Loucy (cell line): ENCODE measurements around the gene EDIL3.

Source experiments
- EZH2phosphoT487 ChIP-seq: fragments of 200-600 bp; IDR thresholded peaks from 2 replicates; pipeline ENCODE4 v1.6.1; 2018; ENCODE audit warnings: antibody characterized with exemption, mild to moderate bottlenecking, moderate library complexity, borderline replicate concordance
- TF ChIP-seq, protein P1 (sequence below): fragments of 200-600 bp; sonication (generic); conservative IDR thresholded peaks from 2 replicates; pipeline ENCODE4 v1.5.1; 2014; ENCODE audit warnings: mild to moderate bottlenecking, antibody characterized with exemption, low read length

DNA sequence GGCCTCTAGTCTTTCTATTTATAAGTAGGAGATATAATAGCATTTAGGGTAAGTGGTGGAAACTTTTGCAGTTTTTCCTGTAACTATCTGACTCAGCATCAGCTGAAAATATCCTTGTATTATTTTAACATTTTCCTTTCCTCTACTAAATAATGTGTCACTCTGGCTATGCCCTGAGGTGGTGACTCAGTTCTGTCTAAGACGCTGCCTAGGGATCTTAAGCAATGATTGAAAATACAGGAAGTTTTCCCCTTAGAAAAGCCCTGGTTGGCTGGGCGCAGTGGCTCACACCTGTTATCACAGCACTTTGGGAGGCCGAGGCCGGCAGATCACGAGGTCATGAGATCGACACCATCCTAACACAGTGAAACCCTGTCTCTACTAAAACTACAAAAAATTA, 9.3 kb upstream of the EDIL3 start:
- TF ChIP-seq, protein P1, sequence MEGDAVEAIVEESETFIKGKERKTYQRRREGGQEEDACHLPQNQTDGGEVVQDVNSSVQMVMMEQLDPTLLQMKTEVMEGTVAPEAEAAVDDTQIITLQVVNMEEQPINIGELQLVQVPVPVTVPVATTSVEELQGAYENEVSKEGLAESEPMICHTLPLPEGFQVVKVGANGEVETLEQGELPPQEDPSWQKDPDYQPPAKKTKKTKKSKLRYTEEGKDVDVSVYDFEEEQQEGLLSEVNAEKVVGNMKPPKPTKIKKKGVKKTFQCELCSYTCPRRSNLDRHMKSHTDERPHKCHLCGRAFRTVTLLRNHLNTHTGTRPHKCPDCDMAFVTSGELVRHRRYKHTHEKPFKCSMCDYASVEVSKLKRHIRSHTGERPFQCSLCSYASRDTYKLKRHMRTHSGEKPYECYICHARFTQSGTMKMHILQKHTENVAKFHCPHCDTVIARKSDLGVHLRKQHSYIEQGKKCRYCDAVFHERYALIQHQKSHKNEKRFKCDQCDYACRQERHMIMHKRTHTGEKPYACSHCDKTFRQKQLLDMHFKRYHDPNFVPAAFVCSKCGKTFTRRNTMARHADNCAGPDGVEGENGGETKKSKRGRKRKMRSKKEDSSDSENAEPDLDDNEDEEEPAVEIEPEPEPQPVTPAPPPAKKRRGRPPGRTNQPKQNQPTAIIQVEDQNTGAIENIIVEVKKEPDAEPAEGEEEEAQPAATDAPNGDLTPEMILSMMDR, result no peak
- no peak for TF ChIP-seq EZH2phosphoT487
